Measurements from ENCODE around the gene RAD51D. TPM values are rescaled to one million over a fixed set of nuclear protein-coding genes. Genes with fewer than 3 reads are reported as not detected.

RAD51D gene
- total RNA-seq = 1 to 10 TPM; 2.8 to 5.9 (median 3.8) TPM

GRCh38 chr17:35119370-35120165, at the start of gene RAD51D:
RAD51D (minus strand) TSS chr17:35119860; CDS start chr17:35119613, 247 bp downstream.
- TF ChIP-seq POLR2A (IDR thresholded peaks at IDR 0.05) = no peak
- peak in 1 of 3 donors; percentile 48 for TF ChIP-seq CTCF (IDR thresholded peaks at IDR 0.05)
- intact Hi-C loops (cut with DNase I; ENCODE audit: low total_unique reads) = loop anchor here (5.0 kb wide), 2 partner anchors 122 to 697 kb away; no protein-coding TSS in a partner anchor
- peak in 1 of 2 donors; percentile 95 for DNase-seq (ENCODE audit: low spot score in 2 of 2)
- WGBS, 2 donors = 0 to 1% methylated on average over 33 to 49 of the region's 72 CpGs
- peak within 1 kb of the TSS; percentile 90 for H3K4me3 ChIP-seq (ENCODE audit: low read depth, poor library complexity, severe bottlenecking)

GRCh38 chr17:35167666-35168065, 48.0 kb upstream of the RAD51D start:
- WGBS, 2 donors = 78 to 92% methylated on average over 1 of the region's 1 CpG
- no peak for TF ChIP-seq CTCF (IDR thresholded peaks at IDR 0.05)
- TF ChIP-seq POLR2A (IDR thresholded peaks at IDR 0.05) = no peak
- H3K4me3 ChIP-seq (ENCODE audit: low read depth, poor library complexity, severe bottlenecking) = no peak overlapping the region
- intact Hi-C loops (cut with DNase I; ENCODE audit: low total_unique reads) = no loop called here
- no peak for DNase-seq (ENCODE audit: low spot score in 2 of 2)

DNA sequence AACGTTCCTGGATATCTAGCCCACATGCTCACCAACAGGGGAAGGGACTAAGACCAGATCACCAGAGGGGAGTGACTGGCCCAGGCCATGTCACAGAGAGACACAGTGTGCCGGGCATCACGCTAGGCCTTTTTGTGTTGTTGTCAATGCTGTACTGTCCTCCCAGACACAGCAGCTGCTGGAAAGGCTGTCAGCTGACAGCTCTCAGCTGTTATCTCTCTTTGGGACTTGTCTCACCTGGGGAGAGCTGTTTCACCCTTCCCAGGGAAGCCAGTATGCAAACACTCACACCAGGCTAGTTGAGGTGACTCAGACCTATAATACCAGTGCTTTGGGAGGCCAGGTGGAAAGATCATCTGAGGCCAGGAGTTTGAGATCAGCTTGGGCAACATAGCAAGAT, 47.4 kb upstream of the RAD51D start:
- DNase-seq (ENCODE audit: low spot score in 2 of 2) = peak in 1 of 2 donors; percentile 60
- intact Hi-C loops (cut with DNase I; ENCODE audit: low total_unique reads) = no loop called here
- no peak overlapping the region for H3K4me3 ChIP-seq (ENCODE audit: low read depth, poor library complexity, severe bottlenecking)
- 68% methylated on average over 3 of the region's 3 CpGs for WGBS, 2 donors
- TF ChIP-seq CTCF (IDR thresholded peaks at IDR 0.05) = no peak
- TF ChIP-seq POLR2A (IDR thresholded peaks at IDR 0.05) = no peak

- DNase-seq (ENCODE audit: low spot score in 2 of 2) = peak in 1 of 2 donors; percentile 61
- WGBS, 2 donors = 43 to 65% methylated on average over 5 of the region's 5 CpGs
- intact Hi-C loops (cut with DNase I; ENCODE audit: low total_unique reads) = no loop called here
- no peak for TF ChIP-seq CTCF (IDR thresholded peaks at IDR 0.05)
- no peak for TF ChIP-seq POLR2A (IDR thresholded peaks at IDR 0.05)
- H3K4me3 ChIP-seq (ENCODE audit: low read depth, poor library complexity, severe bottlenecking) = no peak overlapping the region
Measured at GRCh38 chr17:35166526-35166925, 46.9 kb upstream of the RAD51D start.

DNA sequence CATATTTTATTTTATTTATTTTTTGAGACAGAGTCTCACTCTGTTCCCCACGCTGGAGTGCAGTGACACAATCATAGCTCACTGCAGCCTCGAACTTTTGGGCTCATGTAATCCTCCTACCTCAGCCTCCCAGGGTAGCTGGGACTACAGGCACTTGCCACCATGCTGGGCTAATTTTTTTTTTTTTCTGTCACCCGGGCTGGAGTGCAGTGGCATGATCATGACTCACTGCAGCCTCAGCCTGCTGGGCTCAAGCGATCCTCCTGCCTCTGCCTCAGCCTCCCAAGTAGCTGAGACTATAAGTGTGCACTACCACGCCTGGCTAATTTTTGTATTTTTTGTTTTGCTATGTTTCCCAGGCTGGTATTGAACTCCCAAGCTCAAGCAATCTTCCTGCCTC, 45.1 kb upstream of the RAD51D start:
- no peak overlapping the region for H3K4me3 ChIP-seq (ENCODE audit: low read depth, poor library complexity, severe bottlenecking)
- no peak for DNase-seq (ENCODE audit: low spot score in 2 of 2)
- intact Hi-C loops (cut with DNase I; ENCODE audit: low total_unique reads) = no loop called here
- 76 to 80% methylated on average over 5 of the region's 5 CpGs for WGBS, 2 donors
- no peak for TF ChIP-seq POLR2A (IDR thresholded peaks at IDR 0.05)
- TF ChIP-seq CTCF (IDR thresholded peaks at IDR 0.05) = no peak
